Fibroblast of villous mesenchyme (primary cell): ENCODE results near the gene ZFAND6. TPM values are rescaled to one million over a fixed set of nuclear protein-coding genes. Genes with fewer than 3 reads are reported as not detected.
"Not testable (repeated sequence)": the region's sequence is repeated elsewhere in the genome, so short reads cannot be mapped to it uniquely, and the experiment has no call there.

Experiments used
- DNase-seq: peaks from one replicate; pipeline ENCODE4 v3.0.0-alpha.2; 2010; ENCODE audit warnings: low read depth
- H3K4me3 ChIP-seq: 2 replicates; pipeline ENCODE4 v1.5.1; 2011; ENCODE audit warnings: low read depth, mild to moderate bottlenecking, low read length
- total RNA-seq: library from RNA; depleted of rRNA; stranded (reverse); fragments of >200 nt; gene quantifications from 2 replicates; pipeline ENCODE4 v1.2.3, GENCODE V29; 2012
- TF ChIP-seq, protein P1 (sequence below): IDR thresholded peaks from 2 replicates; pipeline ENCODE4 v1.5.1; 2012; ENCODE audit warnings: low read depth, mild to moderate bottlenecking, low read length; ENCODE audit not compliant: insufficient read depth

ZFAND6 gene
- 78.6 and 123 TPM in 2 replicates for total RNA-seq

DNA sequence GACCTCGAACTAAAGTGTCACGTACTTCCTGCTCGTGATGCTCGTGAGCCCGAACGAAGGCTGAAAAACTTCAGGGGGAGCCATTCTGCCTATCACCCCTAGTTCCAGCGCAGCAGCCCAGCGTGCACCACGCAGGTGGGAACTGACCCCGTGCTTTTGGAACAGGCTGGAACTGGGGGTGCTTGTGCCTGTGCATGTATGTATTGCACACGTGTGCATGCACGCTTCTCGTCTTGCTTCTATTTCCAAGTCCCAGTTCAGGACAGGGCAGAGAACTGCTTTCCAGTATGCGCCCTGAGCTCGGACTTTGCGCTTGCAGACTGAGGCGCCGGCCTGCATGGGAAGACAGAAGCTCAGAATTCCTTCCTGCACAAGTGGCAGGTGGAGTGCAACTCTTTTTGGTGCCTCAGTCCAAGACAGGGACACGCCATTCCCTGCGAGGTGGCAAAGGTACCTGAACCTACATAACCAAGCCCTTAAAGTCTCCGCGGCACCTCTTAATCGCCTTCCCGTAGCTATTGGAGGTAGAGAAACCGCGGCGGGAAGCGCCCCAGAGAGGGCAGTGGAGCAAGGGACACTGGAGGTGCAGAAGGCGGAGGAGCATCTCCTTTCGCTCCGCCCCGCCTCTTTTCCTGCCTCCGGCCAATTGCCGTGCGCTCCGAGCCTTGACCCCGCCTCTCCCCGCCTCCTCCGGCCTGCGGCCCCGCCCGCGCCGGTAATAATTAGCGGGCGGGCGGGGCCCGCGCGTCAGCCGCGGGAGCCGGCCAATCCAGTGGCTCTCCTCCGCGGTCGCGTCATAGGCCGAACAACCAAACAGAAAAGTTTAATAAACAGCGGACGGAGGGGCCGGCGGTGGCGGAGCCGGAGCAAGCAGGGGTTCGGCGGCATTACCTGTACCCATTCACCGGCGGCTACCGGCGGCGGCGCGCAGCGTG is at the start of gene ZFAND6:
TSS of gene ZFAND6 (plus strand) at position 826 of the 935 bp plus-strand sequence. CDS start 60,669 bp downstream, outside the sequence.
- H3K4me3 ChIP-seq: peak within 1 kb of the TSS; percentile 83
- peak; percentile 94 for DNase-seq
- TF ChIP-seq, protein P1, sequence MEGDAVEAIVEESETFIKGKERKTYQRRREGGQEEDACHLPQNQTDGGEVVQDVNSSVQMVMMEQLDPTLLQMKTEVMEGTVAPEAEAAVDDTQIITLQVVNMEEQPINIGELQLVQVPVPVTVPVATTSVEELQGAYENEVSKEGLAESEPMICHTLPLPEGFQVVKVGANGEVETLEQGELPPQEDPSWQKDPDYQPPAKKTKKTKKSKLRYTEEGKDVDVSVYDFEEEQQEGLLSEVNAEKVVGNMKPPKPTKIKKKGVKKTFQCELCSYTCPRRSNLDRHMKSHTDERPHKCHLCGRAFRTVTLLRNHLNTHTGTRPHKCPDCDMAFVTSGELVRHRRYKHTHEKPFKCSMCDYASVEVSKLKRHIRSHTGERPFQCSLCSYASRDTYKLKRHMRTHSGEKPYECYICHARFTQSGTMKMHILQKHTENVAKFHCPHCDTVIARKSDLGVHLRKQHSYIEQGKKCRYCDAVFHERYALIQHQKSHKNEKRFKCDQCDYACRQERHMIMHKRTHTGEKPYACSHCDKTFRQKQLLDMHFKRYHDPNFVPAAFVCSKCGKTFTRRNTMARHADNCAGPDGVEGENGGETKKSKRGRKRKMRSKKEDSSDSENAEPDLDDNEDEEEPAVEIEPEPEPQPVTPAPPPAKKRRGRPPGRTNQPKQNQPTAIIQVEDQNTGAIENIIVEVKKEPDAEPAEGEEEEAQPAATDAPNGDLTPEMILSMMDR: no peak

DNA sequence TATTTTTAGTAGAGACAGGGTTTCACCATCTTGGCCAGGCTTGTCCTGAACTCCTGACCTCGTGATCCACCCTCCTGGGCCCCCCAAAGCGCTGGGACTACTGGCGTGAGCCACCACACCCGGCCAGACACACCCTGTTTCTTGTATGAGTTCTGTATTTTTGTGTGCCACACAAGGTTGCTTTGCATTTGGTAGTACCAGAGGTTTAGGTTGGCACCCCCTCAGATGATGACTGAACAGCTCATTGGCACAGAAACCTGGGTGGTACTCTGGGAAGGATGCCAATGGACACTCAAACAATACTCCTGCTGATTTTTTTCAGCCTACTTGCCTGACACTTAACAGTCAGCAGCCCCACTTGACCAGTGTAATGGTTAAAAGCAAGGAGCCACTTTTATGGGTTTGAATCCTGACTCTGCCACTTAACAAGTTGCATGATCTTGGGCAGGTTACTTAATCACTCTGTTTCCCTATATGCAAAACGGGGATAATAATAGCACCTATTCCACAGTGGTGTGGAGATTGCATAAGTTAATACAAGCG is 49.3 kb upstream of the ZFAND6 start:
- TF ChIP-seq, protein P1: no peak
- no peak overlapping the region for H3K4me3 ChIP-seq
- DNase-seq: peak; percentile 10

DNA sequence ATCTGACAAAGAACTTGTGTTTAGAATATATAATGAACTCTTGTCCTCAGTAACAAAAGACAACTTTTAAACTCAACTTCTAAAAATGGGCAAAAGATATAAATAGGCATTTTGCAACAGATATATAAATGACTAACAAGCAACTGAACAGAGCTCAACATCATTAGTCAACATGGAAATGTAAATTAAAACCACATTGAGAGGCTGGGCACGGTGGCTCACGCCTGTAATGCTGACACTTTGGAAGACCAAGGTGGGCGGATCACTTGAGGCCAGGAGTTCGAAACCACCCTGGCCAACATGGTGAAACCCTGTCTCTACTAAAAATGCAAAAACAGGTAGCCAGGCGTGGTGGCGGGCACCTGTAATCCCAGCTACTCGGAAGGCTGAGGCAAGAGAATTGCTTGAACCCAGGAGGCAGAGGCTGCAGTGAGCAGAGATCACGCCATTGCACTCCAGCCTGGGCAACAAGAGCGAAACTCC is 48.4 kb upstream of the ZFAND6 start:
- H3K4me3 ChIP-seq: not testable (repeated sequence)
- DNase-seq: peak; percentile 74

DNA sequence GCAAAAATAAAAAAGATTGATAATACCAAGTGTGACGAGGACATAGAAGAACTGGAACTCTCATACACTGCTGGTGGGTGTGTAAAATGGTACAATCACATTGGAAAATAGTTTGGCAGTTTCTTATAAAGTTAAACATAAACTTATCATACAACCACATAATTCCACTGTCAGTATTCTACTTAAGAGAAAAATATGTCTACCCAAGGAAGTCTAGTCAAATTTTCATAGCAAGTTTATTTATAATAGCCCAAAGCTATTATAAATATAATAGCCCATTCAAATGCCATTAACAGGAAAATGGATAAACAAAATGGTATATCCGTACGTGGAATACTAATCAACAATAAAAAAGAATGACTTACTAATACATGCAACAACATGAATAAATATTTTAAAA is 47.9 kb upstream of the ZFAND6 start:
- TF ChIP-seq, protein P1: no peak
- no peak overlapping the region for H3K4me3 ChIP-seq
- no peak for DNase-seq

DNA sequence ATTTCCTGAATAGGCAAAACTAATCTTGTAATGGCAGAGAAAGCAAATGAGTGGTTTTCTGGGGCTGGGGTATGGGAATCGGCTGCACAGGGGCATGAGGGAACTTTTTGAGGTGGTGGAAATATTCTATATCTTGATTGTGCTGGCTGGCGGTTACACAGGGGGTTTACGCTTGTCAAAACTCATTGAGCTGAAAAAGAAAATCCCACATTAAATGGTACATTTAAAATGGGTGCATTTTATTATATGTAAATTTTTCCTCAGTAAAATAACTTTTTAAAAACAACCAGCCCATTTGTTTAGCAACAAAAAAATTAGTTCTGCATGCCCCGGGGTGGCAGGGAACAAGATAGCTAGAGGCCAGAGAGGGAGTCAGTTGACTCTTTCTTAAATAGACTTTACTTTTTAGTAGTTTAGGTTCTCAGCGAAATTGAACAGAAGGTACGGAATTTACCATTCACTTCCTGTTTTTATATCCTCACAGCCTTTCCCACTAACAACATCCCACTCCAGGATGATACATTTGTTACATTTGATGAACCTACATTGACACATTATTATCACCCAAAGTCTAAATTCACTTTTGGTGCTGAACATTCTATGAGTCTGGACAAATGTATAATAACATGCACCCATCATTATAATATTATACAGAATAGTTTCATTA is 47.3 kb upstream of the ZFAND6 start:
- no peak overlapping the region for H3K4me3 ChIP-seq
- TF ChIP-seq, protein P1: no peak

DNA sequence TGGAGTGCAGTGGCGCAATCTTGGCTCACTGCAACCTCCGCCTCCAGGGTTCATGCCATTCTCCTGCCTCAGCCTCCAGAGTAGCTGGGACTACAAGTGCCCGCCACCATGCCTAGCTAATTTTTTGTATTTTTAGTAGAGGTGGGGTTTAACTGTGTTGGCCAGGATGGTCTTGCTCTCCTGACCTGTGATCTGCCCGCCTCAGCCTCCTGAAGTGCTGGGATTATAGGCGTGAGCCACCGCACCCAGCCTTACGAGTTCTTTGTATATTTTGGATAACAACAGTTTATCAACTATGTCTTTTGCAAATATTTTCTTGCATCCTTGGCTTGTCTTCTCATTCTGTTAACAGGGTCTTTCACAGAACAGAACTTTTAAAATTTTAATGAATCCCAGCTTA is 45.3 kb upstream of the ZFAND6 start:
- DNase-seq, H3K4me3 ChIP-seq: not testable (repeated sequence)

More for the DNA sequence above, 47.3 kb upstream of the ZFAND6 start:
- DNase-seq: no peak

DNA sequence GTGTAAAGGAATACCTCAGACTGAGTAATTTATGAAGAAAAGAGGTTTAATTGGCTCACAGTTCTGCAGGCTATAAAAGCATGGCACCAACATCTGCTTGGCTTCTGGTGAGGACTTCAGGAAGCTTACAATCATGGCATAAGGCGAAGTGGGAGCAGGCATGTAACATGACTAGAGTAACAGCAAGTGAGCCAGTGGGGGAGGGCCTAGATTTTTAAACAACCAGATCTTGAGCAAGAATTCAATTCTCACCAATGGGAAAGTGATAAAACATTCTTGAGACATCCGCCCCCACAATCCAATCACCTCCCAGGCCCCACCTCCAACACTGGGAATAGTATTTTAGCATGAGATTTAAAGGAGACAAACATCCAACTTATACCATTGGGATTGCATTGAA is 44.3 kb upstream of the ZFAND6 start:
- no peak for DNase-seq
- no peak overlapping the region for H3K4me3 ChIP-seq
- TF ChIP-seq, protein P1: no peak

DNA sequence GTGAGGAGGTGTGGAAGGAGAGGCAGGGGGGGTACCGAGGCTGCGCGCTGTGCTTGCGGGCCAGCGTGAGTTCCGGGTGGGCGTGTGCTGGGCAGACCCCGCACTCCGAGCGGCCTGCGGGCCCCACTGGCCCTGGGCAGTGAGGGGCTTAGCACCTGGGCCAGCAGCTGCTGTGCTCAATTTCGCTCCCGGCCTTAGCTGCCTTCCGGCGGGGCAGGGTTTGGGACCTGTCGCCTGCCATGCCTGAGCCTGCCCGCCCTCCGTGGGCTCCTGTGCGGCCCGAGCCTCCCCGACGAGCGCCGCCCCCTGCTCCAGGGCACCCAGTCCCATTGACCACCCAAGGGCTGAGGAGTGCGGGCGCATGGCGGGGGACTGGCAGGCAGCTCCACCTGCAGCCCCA is 43.0 kb upstream of the ZFAND6 start:
- H3K4me3 ChIP-seq, DNase-seq: not testable (repeated sequence)

DNA sequence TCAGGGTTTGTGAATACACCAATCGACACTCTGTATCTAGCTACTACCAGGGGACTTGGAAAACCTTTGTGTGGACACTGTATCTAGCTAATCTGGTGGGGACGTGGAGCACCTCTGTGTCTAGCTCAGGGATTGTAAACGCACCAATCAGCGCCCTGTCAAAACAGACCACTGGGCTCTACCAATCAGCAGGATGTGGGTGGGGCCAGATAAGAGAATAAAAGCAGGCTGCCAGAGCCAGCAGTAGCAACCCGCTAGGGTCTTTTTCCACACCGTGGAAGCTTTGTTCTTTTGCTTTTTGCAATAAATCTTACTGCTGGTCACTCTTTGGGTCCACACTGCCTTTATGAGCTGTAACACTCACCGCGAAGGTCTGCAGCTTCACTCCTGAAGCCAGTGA is 42.3 kb upstream of the ZFAND6 start:
- not testable (repeated sequence) for DNase-seq, H3K4me3 ChIP-seq
